ENCODE data around the gene SV2C.

SV2C gene

GRCh38 chr5:76166886-76167576 is 83.8 kb downstream of the SV2C start:
- Mint-ChIP-seq H3K27ac (no peak overlapping the region), H3K36me3 (no peaks in the 10 kb centered on the region)
- ATAC-seq = no peak

GRCh38 chr5:76169146-76169905 is 86.1 kb downstream of the SV2C start:
- Mint-ChIP-seq H3K4me3 (no peak overlapping the region), H3K36me3 (no peaks in the 10 kb centered on the region), H3K27me3 (peaks cover 20% of the 10 kb centered on the region)

More at GRCh38 chr5:76166886-76167576, 83.8 kb downstream of the SV2C start:
- Mint-ChIP-seq H3K9me3 (peaks cover 2% of the 10 kb centered on the region), H3K27me3 (peaks cover 20% of the 10 kb centered on the region), H3K4me3 (no peak overlapping the region), H3K4me1 (no peaks in the 10 kb centered on the region)

GRCh38 chr5:76174101-76174500 is 90.9 kb downstream of the SV2C start:
- no peak for ATAC-seq
- Mint-ChIP-seq H3K4me1 (peaks cover 20% of the 10 kb centered on the region), H3K27me3 (peaks cover 10% of the 10 kb centered on the region), H3K9me3 (no peaks in the 10 kb centered on the region), H3K4me3 (no peak overlapping the region), H3K27ac (no peak overlapping the region), H3K36me3 (no peaks in the 10 kb centered on the region)

More at GRCh38 chr5:76169146-76169905, 86.1 kb downstream of the SV2C start:
- no peak for ATAC-seq
- Mint-ChIP-seq H3K9me3 (peaks cover 2% of the 10 kb centered on the region), H3K27ac (no peak overlapping the region), H3K4me1 (no peaks in the 10 kb centered on the region)

GRCh38 chr5:76175051-76175666 is 92.0 kb downstream of the SV2C start:
- Mint-ChIP-seq H3K27me3 (peaks cover 9% of the 10 kb centered on the region), H3K27ac (no peak overlapping the region), H3K36me3 (no peaks in the 10 kb centered on the region), H3K4me3 (no peak overlapping the region), H3K9me3 (no peaks in the 10 kb centered on the region), H3K4me1 (peaks cover 20% of the 10 kb centered on the region)
- ATAC-seq = no peak

- no peaks in the 10 kb centered on the region for H3K36me3 Mint-ChIP-seq
- no peaks in the 10 kb centered on the region for H3K9me3 Mint-ChIP-seq
- H3K27me3 Mint-ChIP-seq = peaks cover 9% of the 10 kb centered on the region
- H3K4me3 Mint-ChIP-seq = peak overlapping the region; percentile 25
- peak; percentile 86 for ATAC-seq
- peaks cover 20% of the 10 kb centered on the region for H3K4me1 Mint-ChIP-seq
- H3K27ac Mint-ChIP-seq = peak overlapping the region; percentile 31
Observed at GRCh38 chr5:76175821-76176403, 92.7 kb downstream of the SV2C start.

- Mint-ChIP-seq H3K27me3 (peaks cover 9% of the 10 kb centered on the region), H3K4me3 (no peak overlapping the region), H3K9me3 (peaks cover 3% of the 10 kb centered on the region), H3K36me3 (peaks cover 4% of the 10 kb centered on the region), H3K4me1 (peaks cover 20% of the 10 kb centered on the region), H3K27ac (no peak overlapping the region)
- ATAC-seq = no peak
Observed at GRCh38 chr5:76177978-76178377, 94.8 kb downstream of the SV2C start.

- no peak overlapping the region for H3K27ac Mint-ChIP-seq
- peaks cover 20% of the 10 kb centered on the region for H3K4me1 Mint-ChIP-seq
- ATAC-seq = no peak
- no peak overlapping the region for H3K4me3 Mint-ChIP-seq
- peaks cover 3% of the 10 kb centered on the region for H3K9me3 Mint-ChIP-seq
- H3K36me3 Mint-ChIP-seq = peaks cover 4% of the 10 kb centered on the region
- H3K27me3 Mint-ChIP-seq = peaks cover 9% of the 10 kb centered on the region
Observed at GRCh38 chr5:76178913-76179312, 95.7 kb downstream of the SV2C start.

- Mint-ChIP-seq H3K4me1 (peaks cover 7% of the 10 kb centered on the region), H3K27me3 (peaks cover 7% of the 10 kb centered on the region), H3K9me3 (peaks cover 6% of the 10 kb centered on the region), H3K4me3 (no peak overlapping the region), H3K27ac (no peak overlapping the region), H3K36me3 (peaks cover 4% of the 10 kb centered on the region)
- peak; percentile 49 for ATAC-seq
Observed at GRCh38 chr5:76180814-76181805, 97.9 kb downstream of the SV2C start.

GRCh38 chr5:76187386-76187785 is 104.2 kb downstream of the SV2C start:
- peaks cover 4% of the 10 kb centered on the region for H3K36me3 Mint-ChIP-seq
- ATAC-seq = no peak

GRCh38 chr5:76190356-76190755 is 107.2 kb downstream of the SV2C start:
- Mint-ChIP-seq H3K27ac (no peak overlapping the region), H3K4me3 (no peak overlapping the region), H3K27me3 (peaks cover 9% of the 10 kb centered on the region), H3K36me3 (no peaks in the 10 kb centered on the region), H3K4me1 (no peaks in the 10 kb centered on the region), H3K9me3 (peaks cover 7% of the 10 kb centered on the region)
- no peak for ATAC-seq

More at GRCh38 chr5:76187386-76187785, 104.2 kb downstream of the SV2C start:
- Mint-ChIP-seq H3K9me3 (peaks cover 9% of the 10 kb centered on the region), H3K27ac (no peak overlapping the region), H3K4me1 (no peaks in the 10 kb centered on the region), H3K27me3 (no peaks in the 10 kb centered on the region), H3K4me3 (no peak overlapping the region)

- H3K27ac Mint-ChIP-seq = no peak overlapping the region
- H3K9me3 Mint-ChIP-seq = peaks cover 3% of the 10 kb centered on the region
- H3K27me3 Mint-ChIP-seq = peaks cover 27% of the 10 kb centered on the region
- H3K4me3 Mint-ChIP-seq = no peak overlapping the region
- ATAC-seq = no peak
- H3K4me1 Mint-ChIP-seq = no peaks in the 10 kb centered on the region
- H3K36me3 Mint-ChIP-seq = no peaks in the 10 kb centered on the region
Observed at GRCh38 chr5:76192837-76193236, 109.7 kb downstream of the SV2C start.

- H3K4me3 Mint-ChIP-seq = no peak overlapping the region
- no peaks in the 10 kb centered on the region for H3K4me1 Mint-ChIP-seq
- H3K9me3 Mint-ChIP-seq = peaks cover 3% of the 10 kb centered on the region
- H3K27ac Mint-ChIP-seq = no peak overlapping the region
- no peaks in the 10 kb centered on the region for H3K36me3 Mint-ChIP-seq
- ATAC-seq = no peak
- peaks cover 33% of the 10 kb centered on the region for H3K27me3 Mint-ChIP-seq
Observed at GRCh38 chr5:76193635-76194034, 110.5 kb downstream of the SV2C start.

GRCh38 chr5:76194340-76194739 is 111.2 kb downstream of the SV2C start:
- Mint-ChIP-seq H3K27ac (no peak overlapping the region), H3K4me3 (no peak overlapping the region), H3K4me1 (no peaks in the 10 kb centered on the region), H3K9me3 (peaks cover 3% of the 10 kb centered on the region), H3K27me3 (peaks cover 33% of the 10 kb centered on the region), H3K36me3 (no peaks in the 10 kb centered on the region)
- ATAC-seq = no peak

GRCh38 chr5:76196457-76196856 is 113.3 kb downstream of the SV2C start:
- Mint-ChIP-seq H3K4me1 (no peaks in the 10 kb centered on the region), H3K27me3 (peaks cover 33% of the 10 kb centered on the region), H3K27ac (no peak overlapping the region), H3K4me3 (no peak overlapping the region), H3K9me3 (no peaks in the 10 kb centered on the region), H3K36me3 (no peaks in the 10 kb centered on the region)
- no peak for ATAC-seq

Measured in stimulated activated memory B cell treated with anti-CD40 and anti-IgM and Interleukin-4, amounts not matched to agents 10 μg/mL and 1 μg/mL and 100 μg/mL, for 72 hours (primary cell).